Measurements from ENCODE around the gene TRMT44.
"Not testable (repeated sequence)": the region's sequence is repeated elsewhere in the genome, so short reads cannot be mapped to it uniquely, and the experiment has no call there.

Gene TRMT44

GRCh38 chr4:8419222-8420041 lies 21.1 kb upstream of the TRMT44 start:
- no peak for TF ChIP-seq SUZ12 (IDR thresholded peaks at IDR 0.05)
- no peak for TF ChIP-seq TARDBP (IDR thresholded peaks at IDR 0.05)
- no peak for TF ChIP-seq CTBP1 (IDR thresholded peaks at IDR 0.05; ENCODE audit: borderline replicate concordance)
- no peak for TF ChIP-seq L3MBTL2 (conservative IDR thresholded peaks at IDR 0.05)
- no peak for TF ChIP-seq FOXK2 (IDR thresholded peaks at IDR 0.05)
- no peak for TF ChIP-seq SP1 (IDR thresholded peaks at IDR 0.05)
- CTCF ChIA-PET, result no interaction called here
- no peak for DNase-seq (ENCODE audit: extremely low spot score)
- POLR2A ChIA-PET, result interaction anchor here (1.3 to 1.4 kb wide), 2 partner anchors 9 to 12 kb away, joined by 3 read pairs; no protein-coding TSS in a partner anchor

DNA sequence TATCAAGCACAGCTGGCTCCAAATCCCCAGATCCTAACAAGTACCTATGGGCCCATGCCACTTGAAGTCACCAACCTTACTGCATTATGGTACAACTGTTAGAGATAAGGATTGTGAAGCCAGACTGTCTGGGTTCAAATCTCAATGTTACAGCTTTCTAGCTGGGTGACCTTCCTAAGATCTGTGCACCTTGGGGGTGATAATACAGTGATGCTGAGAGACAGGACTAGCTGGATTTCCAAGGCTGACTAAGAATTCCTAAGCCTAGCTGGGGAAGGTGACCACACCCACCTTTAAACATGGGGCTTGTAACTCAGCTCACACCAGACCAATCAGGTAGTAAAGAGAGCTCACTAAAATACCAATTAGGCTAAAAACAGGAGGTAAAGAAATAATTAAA lies 20.4 kb upstream of the TRMT44 start:
- POLR2A ChIA-PET, result interaction anchor here (1.3 to 1.4 kb wide), 2 partner anchors 8 to 11 kb away, joined by 3 read pairs; no protein-coding TSS in a partner anchor
- DNase-seq (ENCODE audit: extremely low spot score); CTCF ChIA-PET: not testable (repeated sequence)

DNA sequence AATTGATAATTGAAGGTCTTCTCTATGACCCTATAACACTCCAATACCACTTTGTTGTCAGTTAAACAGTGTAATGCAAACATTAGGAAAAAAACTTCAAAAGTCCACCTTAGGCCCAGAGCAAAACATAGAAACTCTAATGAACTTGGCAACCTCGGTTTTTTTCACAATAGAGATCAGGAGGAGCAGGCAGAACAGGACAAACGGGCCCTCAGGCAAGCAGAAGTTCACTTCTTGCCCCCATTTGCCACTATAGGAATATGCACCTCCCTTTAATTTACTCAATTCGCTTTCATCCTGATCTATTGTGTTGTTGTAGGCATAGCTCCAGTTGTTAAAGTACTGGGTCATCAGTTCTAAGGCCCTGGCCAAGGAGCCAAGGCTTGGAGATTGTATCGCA lies 18.2 kb upstream of the TRMT44 start:
- ChIA-PET POLR2A (no interaction called here), CTCF (no interaction called here)
- TF ChIP-seq FOXM1 (IDR thresholded peaks at IDR 0.05; ENCODE audit: borderline replicate concordance) (no peak), TARDBP (IDR thresholded peaks at IDR 0.05) (no peak), SP1 (IDR thresholded peaks at IDR 0.05) (no peak), BHLHE40 (IDR thresholded peaks at IDR 0.05; ENCODE audit: borderline replicate concordance) (no peak)
- no peak for DNase-seq (ENCODE audit: extremely low spot score)

GRCh38 chr4:8422786-8423185 lies 17.8 kb upstream of the TRMT44 start:
- DNase-seq (ENCODE audit: extremely low spot score), result no peak
- TF ChIP-seq PKNOX1 (IDR thresholded peaks at IDR 0.05), result no peak
- no peak for TF ChIP-seq HDGF (IDR thresholded peaks at IDR 0.05; ENCODE audit: borderline replicate concordance)
- TF ChIP-seq NFRKB (IDR thresholded peaks at IDR 0.05), result no peak
- TF ChIP-seq FOXM1 (IDR thresholded peaks at IDR 0.05; ENCODE audit: borderline replicate concordance), result no peak
- TF ChIP-seq CTBP1 (IDR thresholded peaks at IDR 0.05; ENCODE audit: borderline replicate concordance), result no peak
- no peak for TF ChIP-seq SUZ12 (IDR thresholded peaks at IDR 0.05)
- no peak for TF ChIP-seq FOXA1 (IDR thresholded peaks at IDR 0.05)
- no peak for TF ChIP-seq ZNF384 (IDR thresholded peaks at IDR 0.05)
- no peak for TF ChIP-seq LEF1 (IDR thresholded peaks at IDR 0.05; ENCODE audit: borderline replicate concordance)
- TF ChIP-seq FOXK2 (IDR thresholded peaks at IDR 0.05), result no peak
- TF ChIP-seq SP1 (IDR thresholded peaks at IDR 0.05), result no peak
- TF ChIP-seq ELF4 (IDR thresholded peaks at IDR 0.05), result no peak
- no peak for TF ChIP-seq TARDBP (IDR thresholded peaks at IDR 0.05)
- no peak for TF ChIP-seq ARNT (IDR thresholded peaks at IDR 0.05)
- TF ChIP-seq BHLHE40 (IDR thresholded peaks at IDR 0.05; ENCODE audit: borderline replicate concordance), result no peak
- ChIA-PET POLR2A (no interaction called here), CTCF (no interaction called here)

GRCh38 chr4:8427262-8427661 lies 13.3 kb upstream of the TRMT44 start:
- no peak for TF ChIP-seq HDGF (IDR thresholded peaks at IDR 0.05; ENCODE audit: borderline replicate concordance)
- TF ChIP-seq CTBP1 (IDR thresholded peaks at IDR 0.05; ENCODE audit: borderline replicate concordance), result no peak
- TF ChIP-seq BHLHE40 (IDR thresholded peaks at IDR 0.05; ENCODE audit: borderline replicate concordance), result no peak
- TF ChIP-seq SP1 (IDR thresholded peaks at IDR 0.05), result no peak
- no peak for TF ChIP-seq LEF1 (IDR thresholded peaks at IDR 0.05; ENCODE audit: borderline replicate concordance)
- no peak for TF ChIP-seq SUZ12 (IDR thresholded peaks at IDR 0.05)
- TF ChIP-seq L3MBTL2 (conservative IDR thresholded peaks at IDR 0.05), result no peak
- no peak for TF ChIP-seq NFRKB (IDR thresholded peaks at IDR 0.05)
- no peak for TF ChIP-seq TARDBP (IDR thresholded peaks at IDR 0.05)
- no peak for TF ChIP-seq ZNF384 (IDR thresholded peaks at IDR 0.05)
- TF ChIP-seq FOXM1 (IDR thresholded peaks at IDR 0.05; ENCODE audit: borderline replicate concordance), result no peak
- no peak for TF ChIP-seq ARNT (IDR thresholded peaks at IDR 0.05)
- TF ChIP-seq PKNOX1 (IDR thresholded peaks at IDR 0.05), result no peak
- ChIA-PET CTCF (interaction anchor here (0.9 kb wide), 1 partner anchor 17 kb away, joined by 3 read pairs; no protein-coding TSS in a partner anchor), POLR2A (interaction anchor here (1.2 to 2.9 kb wide), 2 partner anchors 13 kb away, joined by 4 to 10 read pairs; partner anchors contain the start of genes ACOX3 and TRMT44)

GRCh38 chr4:8427761-8428287 lies 12.8 kb upstream of the TRMT44 start:
- TF ChIP-seq FOXA1 (IDR thresholded peaks at IDR 0.05), result no peak
- TF ChIP-seq HDGF (IDR thresholded peaks at IDR 0.05; ENCODE audit: borderline replicate concordance), result no peak
- no peak for TF ChIP-seq ARNT (IDR thresholded peaks at IDR 0.05)
- TF ChIP-seq LEF1 (IDR thresholded peaks at IDR 0.05; ENCODE audit: borderline replicate concordance), result no peak
- DNase-seq (ENCODE audit: extremely low spot score), result no peak
- ChIA-PET POLR2A (interaction anchor here (1.2 to 2.9 kb wide), 2 partner anchors 8 to 12 kb away, joined by 3 to 10 read pairs; partner anchors contain the start of genes ACOX3 and TRMT44), CTCF (interaction anchor here (1.8 kb wide), 1 partner anchor 10 kb away, joined by 8 read pairs; no protein-coding TSS in a partner anchor)

More at GRCh38 chr4:8427262-8427661, 13.3 kb upstream of the TRMT44 start:
- DNase-seq (ENCODE audit: extremely low spot score), result no peak
